Measurements from ENCODE around the gene LST1.

The LST1 gene

GRCh38 chr6:31620586-31621319 is 34.7 kb downstream of the LST1 start, which contains the start of gene PRRC2A:
TSS of gene PRRC2A (plus strand) at chr6:31620715. CDS start at chr6:31622790, 2,075 bp downstream.
- no peak for DNase-seq (ENCODE audit: low read depth)

- no peak for DNase-seq (ENCODE audit: low read depth)
Measured at GRCh38 chr6:31621320-31621939, 35.4 kb downstream of the LST1 start.

GRCh38 chr6:31621991-31622390 is 35.9 kb downstream of the LST1 start:
- no peak for DNase-seq (ENCODE audit: low read depth)

GRCh38 chr6:31622684-31623091 is 36.6 kb downstream of the LST1 start:
- DNase-seq (ENCODE audit: low read depth), result no peak

- DNase-seq (ENCODE audit: low read depth), result no peak
Measured at GRCh38 chr6:31624070-31624469, 38.0 kb downstream of the LST1 start.

- DNase-seq (ENCODE audit: low read depth), result no peak
Measured at GRCh38 chr6:31626952-31627351, 40.9 kb downstream of the LST1 start.

GRCh38 chr6:31627690-31628287 is 41.7 kb downstream of the LST1 start:
- DNase-seq (ENCODE audit: low read depth), result no peak

GRCh38 chr6:31629014-31629413 is 42.9 kb downstream of the LST1 start:
- no peak for DNase-seq (ENCODE audit: low read depth)

- DNase-seq (ENCODE audit: low read depth), result no peak
Measured at GRCh38 chr6:31630177-31630934, 44.3 kb downstream of the LST1 start.

GRCh38 chr6:31631209-31631608 is 45.1 kb downstream of the LST1 start:
- DNase-seq (ENCODE audit: low read depth), result no peak

GRCh38 chr6:31631681-31632278 is 45.7 kb downstream of the LST1 start:
- no peak for DNase-seq (ENCODE audit: low read depth)

GRCh38 chr6:31632279-31632946 is 46.3 kb downstream of the LST1 start:
- DNase-seq (ENCODE audit: low read depth), result no peak

- DNase-seq (ENCODE audit: low read depth), result no peak
Measured at GRCh38 chr6:31633447-31633846, 47.4 kb downstream of the LST1 start.

GRCh38 chr6:31634131-31634530 is 48.1 kb downstream of the LST1 start:
- DNase-seq (ENCODE audit: low read depth), result no peak

- DNase-seq (ENCODE audit: low read depth), result no peak
Measured at GRCh38 chr6:31634969-31635575, 49.0 kb downstream of the LST1 start.

- DNase-seq (ENCODE audit: low read depth), result no peak
Measured at GRCh38 chr6:31636698-31637596, 50.9 kb downstream of the LST1 start.

Measured in activated T-cell treated with anti-CD3 and anti-CD28 coated beads for 24 hours (primary cell).